Lower lobe of right lung (tissue), 2 donors: ENCODE measurements around the gene CENPC. TPM values are rescaled to one million over a fixed set of nuclear protein-coding genes. Genes with fewer than 3 reads are reported as not detected.
"Not testable (repeated sequence)": the region's sequence is repeated elsewhere in the genome, so short reads cannot be mapped to it uniquely, and the experiment has no call there.

Source experiments
- ATAC-seq, 2 donors: fragments of 200-7000 bp; cut with Tn5 transposase; one replicate each; pipeline ENCODE4 v1.9.1; 2020 to 2022; ENCODE audit warnings: mild to moderate bottlenecking in 2 of 2, moderate library complexity in 2 of 2
- DNase-seq: peaks from one replicate; pipeline ENCODE4 v3.0.0-alpha.2; 2020
- H3K27ac ChIP-seq: fragments of 200-600 bp; one replicate; pipeline ENCODE4 v1.8.0; 2022
- H3K27me3 ChIP-seq: fragments of 200-600 bp; one replicate; pipeline ENCODE4 v1.8.0; 2022; ENCODE audit warnings: low read depth
- H3K36me3 ChIP-seq: fragments of 200-600 bp; one replicate; pipeline ENCODE4 v1.8.0; 2022; ENCODE audit warnings: mild to moderate bottlenecking
- H3K4me1 ChIP-seq: fragments of 200-600 bp; one replicate; pipeline ENCODE4 v1.8.0; 2022
- H3K4me3 ChIP-seq: fragments of 200-600 bp; one replicate; pipeline ENCODE4 v1.8.0; 2022; ENCODE audit warnings: mild to moderate bottlenecking
- H3K9me3 ChIP-seq: fragments of 200-600 bp; one replicate; pipeline ENCODE4 v1.8.0; 2022
- CTCF ChIP-seq: fragments of 200-600 bp; IDR thresholded peaks from one replicate; pipeline ENCODE4 v1.8.0; 2022; ENCODE audit warnings: antibody characterized with exemption, mild to moderate bottlenecking
- intact Hi-C: fragments of 100-400 bp; cut with DNase I; formaldehyde crosslinking; loops from one replicate; pipeline ENCODE4 v1.11.0; 2022
- total RNA-seq: library from RNA; stranded (reverse); fragmentation: NEBNext Ultra II Directional; extraction: Animal tissue kit (Norgen Biotek cat#: 25700); gene quantifications from one replicate; pipeline ENCODE4 v1.2.1, GENCODE V29; 2021
- donor health status: DM: no; HTN: yes; CAD: no; lungs with severe emphysema.

The CENPC gene
- total RNA-seq, 1 donor from 2014 or later: 27.4 TPM

DNA sequence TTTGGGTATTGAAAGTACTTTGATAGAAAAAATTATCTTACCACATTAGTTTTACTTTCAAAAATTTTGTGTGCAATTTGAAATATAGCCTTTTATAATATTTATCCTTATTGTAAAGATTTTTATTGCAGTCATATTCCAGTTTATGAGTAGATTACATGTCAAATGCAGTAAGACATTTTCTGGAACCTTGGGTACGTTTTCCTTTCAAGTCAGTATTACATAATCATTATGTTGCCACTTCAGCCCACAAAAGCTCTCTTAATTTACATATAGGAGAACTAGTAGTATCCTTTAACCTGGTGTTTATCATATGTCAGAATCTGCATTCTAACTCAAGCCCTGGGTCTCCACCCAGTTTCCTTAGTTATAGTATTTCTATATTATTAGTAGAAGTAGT lies 98.5 kb downstream of the CENPC start:
- no peak for ATAC-seq
- Histone ChIP-seq H3K27me3 (no peaks in the 10 kb centered on the region), H3K36me3 (peaks cover 4% of the 10 kb centered on the region), H3K9me3 (no peaks in the 10 kb centered on the region), H3K27ac (no peak overlapping the region), H3K4me1 (no peaks in the 10 kb centered on the region), H3K4me3 (no peak overlapping the region)
- intact Hi-C loops: no loop called here
- no peak for TF ChIP-seq CTCF
- no peak for DNase-seq

GRCh38 chr4:67445881-67446280 lies 99.4 kb downstream of the CENPC start:
- H3K4me1 ChIP-seq, H3K27me3 ChIP-seq, intact Hi-C loops, H3K27ac ChIP-seq, DNase-seq, ATAC-seq, H3K4me3 ChIP-seq, H3K9me3 ChIP-seq, H3K36me3 ChIP-seq: not testable (repeated sequence)

DNA sequence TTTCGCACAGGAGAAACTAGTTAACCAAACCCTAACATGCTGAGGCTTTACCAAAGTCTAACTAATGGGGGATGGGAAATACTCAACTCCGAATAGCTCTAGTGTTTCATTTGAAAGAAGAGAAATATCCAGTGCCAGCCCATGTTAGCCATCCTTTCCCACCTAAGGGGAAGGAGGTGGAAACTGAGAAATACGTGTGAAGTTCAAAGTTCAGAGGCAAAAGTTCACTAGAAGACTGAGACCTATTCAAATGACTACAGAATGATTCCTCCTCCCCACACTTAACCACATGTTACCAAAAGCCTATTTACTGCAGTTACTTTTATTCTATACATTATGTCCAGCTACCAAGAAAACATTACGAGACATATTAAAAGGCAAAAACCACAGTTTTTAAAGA lies 106.3 kb downstream of the CENPC start:
- ATAC-seq (no peak), DNase-seq (no peak)
- intact Hi-C loops: no loop called here
- Histone ChIP-seq H3K36me3 (peaks cover 4% of the 10 kb centered on the region), H3K4me3 (no peak overlapping the region), H3K9me3 (no peaks in the 10 kb centered on the region), H3K27ac (no peak overlapping the region), H3K27me3 (no peaks in the 10 kb centered on the region), H3K4me1 (no peaks in the 10 kb centered on the region)
- TF ChIP-seq CTCF: no peak

DNA sequence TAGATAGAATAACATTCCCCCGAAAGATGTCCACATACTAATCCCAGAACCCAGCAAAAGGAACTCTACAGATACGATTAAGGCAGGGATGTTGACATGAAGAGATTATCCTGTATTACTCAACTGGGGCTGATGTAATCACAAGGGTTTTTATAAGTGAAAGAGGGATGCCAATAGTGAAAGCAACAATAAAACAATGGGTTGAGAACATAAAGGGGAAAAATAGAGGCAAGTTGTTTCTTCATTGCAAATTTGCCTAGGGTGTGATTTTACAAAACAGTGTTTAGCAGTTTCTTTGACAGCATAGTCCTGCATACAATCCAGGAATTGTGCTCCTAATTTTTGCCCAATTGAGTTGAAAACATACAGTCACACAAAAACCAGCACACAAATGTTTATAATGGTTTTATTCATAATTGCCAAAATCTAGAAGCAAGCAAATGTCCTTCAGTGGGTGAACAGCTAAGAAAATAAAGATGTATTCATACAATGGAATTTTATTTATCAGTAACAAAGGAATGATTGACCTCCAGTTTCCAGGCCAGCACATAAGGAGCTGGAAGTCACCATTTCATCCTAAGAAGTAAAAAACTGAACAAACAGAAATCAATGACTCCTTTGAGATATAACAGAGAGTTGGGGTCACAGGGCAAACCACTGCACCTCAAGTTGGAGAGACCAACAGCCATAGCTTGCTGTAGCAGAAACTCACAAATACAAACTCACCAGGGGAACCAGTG lies 107.2 kb downstream of the CENPC start:
- H3K9me3 ChIP-seq: no peaks in the 10 kb centered on the region
- H3K4me1 ChIP-seq: no peaks in the 10 kb centered on the region
- peaks cover 10% of the 10 kb centered on the region for H3K36me3 ChIP-seq
- H3K27ac ChIP-seq: no peak overlapping the region
- intact Hi-C loops: no loop called here
- ATAC-seq: no peak
- H3K27me3 ChIP-seq: no peaks in the 10 kb centered on the region
- no peak for DNase-seq
- no peak for TF ChIP-seq CTCF
- no peak overlapping the region for H3K4me3 ChIP-seq

- no peak for TF ChIP-seq CTCF
- ATAC-seq (no peak), DNase-seq (no peak)
- Histone ChIP-seq H3K27me3 (no peaks in the 10 kb centered on the region), H3K9me3 (no peaks in the 10 kb centered on the region), H3K36me3 (peaks cover 10% of the 10 kb centered on the region), H3K27ac (no peak overlapping the region), H3K4me1 (no peaks in the 10 kb centered on the region), H3K4me3 (no peak overlapping the region)
- intact Hi-C loops: no loop called here
Observed at GRCh38 chr4:67436742-67437141, 108.6 kb downstream of the CENPC start.

DNA sequence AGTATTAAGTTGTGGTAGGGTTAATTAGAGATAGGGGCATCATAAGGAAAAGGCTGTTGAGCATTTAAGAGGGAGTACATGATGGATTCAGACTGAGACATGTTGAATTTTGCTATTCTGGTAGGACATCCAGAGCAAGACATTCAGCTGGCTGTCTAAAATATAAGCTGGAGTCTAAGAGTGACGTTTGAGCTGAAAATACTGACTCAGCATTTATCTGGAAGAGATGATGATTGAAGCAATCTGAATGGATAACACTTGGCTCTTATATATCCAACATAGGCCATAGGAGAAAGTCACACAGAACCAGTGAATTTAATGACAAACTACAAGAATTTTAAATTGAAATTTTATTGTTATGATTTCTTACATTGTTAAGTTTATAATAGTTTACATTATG lies 114.3 kb downstream of the CENPC start:
- Histone ChIP-seq H3K4me3 (no peak overlapping the region), H3K36me3 (peaks cover 10% of the 10 kb centered on the region), H3K27me3 (no peaks in the 10 kb centered on the region), H3K27ac (no peak overlapping the region), H3K9me3 (no peaks in the 10 kb centered on the region), H3K4me1 (no peaks in the 10 kb centered on the region)
- intact Hi-C loops: no loop called here
- TF ChIP-seq CTCF: no peak
- DNase-seq (no peak), ATAC-seq (no peak)
